HFFc6 (cell line): ENCODE measurements around the gene SPATA12. TPM values are rescaled to one million over a fixed set of nuclear protein-coding genes. Genes with fewer than 3 reads are reported as not detected.

Source experiments
- DNase-seq: peaks from one replicate; pipeline ENCODE4 v3.0.0-alpha.2; 2018
- H3K27ac Mint-ChIP-seq: 2 replicates; pipeline ENCODE4 v1.8.0; 2020; ENCODE audit warnings: mild to moderate bottlenecking, mixed read lengths
- H3K27me3 Mint-ChIP-seq: 2 replicates; pipeline ENCODE4 v1.8.0; 2021; ENCODE audit warnings: mild to moderate bottlenecking, moderate library complexity, mixed read lengths; ENCODE audit not compliant: insufficient read depth
- H3K36me3 Mint-ChIP-seq: 2 replicates; pipeline ENCODE4 v1.8.0; 2021; ENCODE audit warnings: low read depth, mixed read lengths
- H3K4me1 Mint-ChIP-seq: 2 replicates; pipeline ENCODE4 v1.8.0; 2020; ENCODE audit warnings: low read depth, mixed read lengths
- H3K4me3 Mint-ChIP-seq: 2 replicates; pipeline ENCODE4 v1.8.0; 2020; ENCODE audit warnings: mild to moderate bottlenecking, moderate library complexity, mixed read lengths
- H3K9me3 Mint-ChIP-seq: 2 replicates; pipeline ENCODE4 v1.8.0; 2020; ENCODE audit warnings: mild to moderate bottlenecking, mixed read lengths
- CTCF ChIP-seq: fragments of 200-600 bp; sonication (generic); IDR thresholded peaks from 2 replicates; pipeline ENCODE4 v1.5.0; 2021; ENCODE audit warnings: antibody characterized with exemption, mild to moderate bottlenecking
- total RNA-seq, 6 experiments: library from RNA; stranded (reverse); fragmentation: NEBNext Ultra II Directional; extraction: Animal tissue kit (Norgen Biotek cat#: 25700); gene quantifications; 2 replicates in 1 of 6; 3 replicates in 5 of 6; pipeline ENCODE4 v1.2.3, GENCODE V29; 2021

The SPATA12 gene
- total RNA-seq, 6 experiments from 2014 or later = not detected

GRCh38 chr3:57063032-57063431 is 2.6 kb downstream of the SPATA12 start:
- DNase-seq = no peak
- Mint-ChIP-seq H3K9me3 (no peaks in the 10 kb centered on the region), H3K27me3 (peaks cover 4% of the 10 kb centered on the region), H3K4me1 (peaks cover 11% of the 10 kb centered on the region), H3K27ac (no peak overlapping the region), H3K36me3 (no peaks in the 10 kb centered on the region), H3K4me3 (no peak overlapping the region)
- TF ChIP-seq CTCF = no peak

GRCh38 chr3:57064001-57064400 is 3.5 kb downstream of the SPATA12 start:
- no peak overlapping the region for H3K4me3 Mint-ChIP-seq
- DNase-seq = no peak
- H3K4me1 Mint-ChIP-seq = peaks cover 20% of the 10 kb centered on the region
- peaks cover 4% of the 10 kb centered on the region for H3K27me3 Mint-ChIP-seq
- H3K36me3 Mint-ChIP-seq = no peaks in the 10 kb centered on the region
- no peaks in the 10 kb centered on the region for H3K9me3 Mint-ChIP-seq
- TF ChIP-seq CTCF = no peak
- H3K27ac Mint-ChIP-seq = no peak overlapping the region

GRCh38 chr3:57064572-57064971 is 4.1 kb downstream of the SPATA12 start:
- no peak for DNase-seq
- Mint-ChIP-seq H3K4me3 (no peak overlapping the region), H3K4me1 (peaks cover 24% of the 10 kb centered on the region)

GRCh38 chr3:57065588-57065987 is 5.1 kb downstream of the SPATA12 start:
- no peaks in the 10 kb centered on the region for H3K9me3 Mint-ChIP-seq
- TF ChIP-seq CTCF = no peak
- no peak for DNase-seq
- H3K4me3 Mint-ChIP-seq = no peak overlapping the region
- H3K4me1 Mint-ChIP-seq = peaks cover 20% of the 10 kb centered on the region
- peaks cover 4% of the 10 kb centered on the region for H3K27me3 Mint-ChIP-seq
- H3K36me3 Mint-ChIP-seq = no peaks in the 10 kb centered on the region
- H3K27ac Mint-ChIP-seq = no peak overlapping the region

More at GRCh38 chr3:57064572-57064971, 4.1 kb downstream of the SPATA12 start:
- Mint-ChIP-seq H3K9me3 (no peaks in the 10 kb centered on the region), H3K27ac (no peak overlapping the region), H3K36me3 (no peaks in the 10 kb centered on the region), H3K27me3 (peaks cover 4% of the 10 kb centered on the region)
- TF ChIP-seq CTCF = no peak

GRCh38 chr3:57066471-57066870 is 6.0 kb downstream of the SPATA12 start:
- peaks cover 15% of the 10 kb centered on the region for H3K4me1 Mint-ChIP-seq
- H3K9me3 Mint-ChIP-seq = no peaks in the 10 kb centered on the region
- no peak overlapping the region for H3K4me3 Mint-ChIP-seq
- no peaks in the 10 kb centered on the region for H3K36me3 Mint-ChIP-seq
- no peak for DNase-seq
- TF ChIP-seq CTCF = no peak
- peaks cover 4% of the 10 kb centered on the region for H3K27me3 Mint-ChIP-seq
- H3K27ac Mint-ChIP-seq = no peak overlapping the region
